Hepatocyte (in vitro differentiated cells): ENCODE results near the gene GRN.

ENCODE experiments used
- EZH2 ChIP-seq: fragments of 200-600 bp; sonication (generic); IDR thresholded peaks from 2 replicates; pipeline ENCODE4 v1.6.1; 2016; ENCODE audit warnings: antibody characterized with exemption, mild to moderate bottlenecking, borderline replicate concordance
- EZH2phosphoT487 ChIP-seq: fragments of 200-600 bp; sonication (generic); IDR thresholded peaks from one replicate; pipeline ENCODE4 v1.6.1; 2018; ENCODE audit warnings: antibody characterized with exemption, mild to moderate bottlenecking, low read depth, moderate library complexity; ENCODE audit not compliant: unreplicated experiment, severe bottlenecking
- TF ChIP-seq, protein P1 (sequence below): fragments of 200-600 bp; sonication (generic); IDR thresholded peaks from 2 replicates; pipeline ENCODE4 v1.5.1; 2016; ENCODE audit warnings: antibody characterized with exemption, mild to moderate bottlenecking; ENCODE audit not compliant: poor library complexity

DNA sequence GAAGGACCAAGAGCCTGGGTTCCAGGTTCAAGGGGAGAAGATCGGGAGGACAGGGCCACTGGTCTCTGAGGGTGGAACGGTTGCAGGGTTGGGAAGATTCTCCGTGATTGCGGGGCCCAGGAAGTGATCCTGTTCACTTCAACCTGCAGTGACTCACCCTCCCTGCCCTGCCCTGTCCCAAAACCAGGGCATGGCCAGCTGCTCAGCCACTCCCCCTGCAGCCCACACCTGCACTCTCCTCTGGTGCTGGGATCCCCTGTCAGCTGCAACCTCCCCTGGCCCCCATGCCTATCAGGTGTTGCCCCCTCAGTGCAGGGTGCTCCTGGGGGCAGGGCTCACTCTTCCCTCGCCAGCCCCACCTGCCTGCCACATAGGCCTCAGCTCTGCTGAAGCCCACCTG lies 35.6 kb upstream of the GRN start:
- no peak for TF ChIP-seq EZH2
- TF ChIP-seq, protein P1, sequence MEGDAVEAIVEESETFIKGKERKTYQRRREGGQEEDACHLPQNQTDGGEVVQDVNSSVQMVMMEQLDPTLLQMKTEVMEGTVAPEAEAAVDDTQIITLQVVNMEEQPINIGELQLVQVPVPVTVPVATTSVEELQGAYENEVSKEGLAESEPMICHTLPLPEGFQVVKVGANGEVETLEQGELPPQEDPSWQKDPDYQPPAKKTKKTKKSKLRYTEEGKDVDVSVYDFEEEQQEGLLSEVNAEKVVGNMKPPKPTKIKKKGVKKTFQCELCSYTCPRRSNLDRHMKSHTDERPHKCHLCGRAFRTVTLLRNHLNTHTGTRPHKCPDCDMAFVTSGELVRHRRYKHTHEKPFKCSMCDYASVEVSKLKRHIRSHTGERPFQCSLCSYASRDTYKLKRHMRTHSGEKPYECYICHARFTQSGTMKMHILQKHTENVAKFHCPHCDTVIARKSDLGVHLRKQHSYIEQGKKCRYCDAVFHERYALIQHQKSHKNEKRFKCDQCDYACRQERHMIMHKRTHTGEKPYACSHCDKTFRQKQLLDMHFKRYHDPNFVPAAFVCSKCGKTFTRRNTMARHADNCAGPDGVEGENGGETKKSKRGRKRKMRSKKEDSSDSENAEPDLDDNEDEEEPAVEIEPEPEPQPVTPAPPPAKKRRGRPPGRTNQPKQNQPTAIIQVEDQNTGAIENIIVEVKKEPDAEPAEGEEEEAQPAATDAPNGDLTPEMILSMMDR: no peak
- no peak for TF ChIP-seq EZH2phosphoT487
